Right atrium auricular region (tissue), 2 donors: ENCODE results near the gene FRMD4A. TPM values are rescaled to one million over a fixed set of nuclear protein-coding genes. Genes with fewer than 3 reads are reported as not detected.

ENCODE experiments used
- DNase-seq: peaks from one replicate; pipeline ENCODE4 v3.0.0-alpha.2; 2019; ENCODE audit warnings: low spot score
- H3K27ac ChIP-seq, 2 donors: fragments of 200-600 bp; sonication (generic); 1 replicate in 1 of 2; 2 replicates in 1 of 2; pipeline ENCODE4 v1.5.1; 2016 to 2019
- H3K27me3 ChIP-seq, 2 donors: fragments of 200-600 bp; sonication (generic); one replicate each; pipeline versions ENCODE4 v1.5.1 to v1.6.0; 2017 to 2019
- H3K36me3 ChIP-seq: fragments of 200-600 bp; sonication (generic); one replicate; pipeline ENCODE4 v1.5.1; 2016
- H3K4me1 ChIP-seq, 2 donors: fragments of 200-600 bp; sonication (generic); one replicate each; pipeline versions ENCODE4 v1.5.1 to v1.6.0; 2017 to 2019
- H3K4me3 ChIP-seq, 2 donors: fragments of 200-600 bp; sonication (generic); 1 replicate in 1 of 2; 2 replicates in 1 of 2; pipeline ENCODE4 v1.5.1; 2017 to 2019; ENCODE audit warnings: mild to moderate bottlenecking in 1 of 2, moderate library complexity in 1 of 2
- H3K9me3 ChIP-seq, 2 donors: fragments of 200-600 bp; sonication (generic); one replicate each; pipeline ENCODE4 v1.5.1; 2019
- total RNA-seq, 2 donors: library from RNA; depleted of rRNA; stranded (reverse); fragments of >200 nt; gene quantifications; one replicate each; pipeline ENCODE4 v1.1.0, GENCODE V29; 2016
- TF ChIP-seq, protein P1 (sequence below), 2 donors: fragments of 200-600 bp; sonication (generic); IDR thresholded peaks; one replicate each; pipeline ENCODE4 v1.5.1; 2019; ENCODE audit warnings: antibody characterized with exemption in 2 of 2

Gene FRMD4A
- total RNA-seq, 2 donors from 2014 or later, result 15.9 to 22.9 TPM

DNA sequence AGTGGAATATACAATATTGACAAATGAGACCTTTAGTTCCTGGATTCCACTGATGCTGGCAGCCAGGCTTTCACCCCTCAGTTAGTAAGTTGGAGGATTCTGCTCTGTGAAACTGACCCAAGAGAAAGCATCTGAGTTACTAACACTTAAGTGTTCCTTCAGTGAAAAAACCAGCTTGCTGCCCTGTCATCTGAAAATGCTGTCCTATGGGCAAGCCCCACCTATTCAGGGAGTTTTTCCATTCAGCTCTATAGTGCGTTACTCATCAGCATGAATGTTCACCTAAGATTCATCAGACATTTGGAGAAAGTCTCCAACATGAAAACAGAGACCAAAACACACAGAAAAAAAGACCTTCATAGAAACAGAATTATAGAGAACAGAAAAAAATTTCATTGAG is 706.1 kb downstream of the FRMD4A start:
- peaks cover 7% of the 10 kb centered on the region for H3K36me3 ChIP-seq
- TF ChIP-seq, protein P1, sequence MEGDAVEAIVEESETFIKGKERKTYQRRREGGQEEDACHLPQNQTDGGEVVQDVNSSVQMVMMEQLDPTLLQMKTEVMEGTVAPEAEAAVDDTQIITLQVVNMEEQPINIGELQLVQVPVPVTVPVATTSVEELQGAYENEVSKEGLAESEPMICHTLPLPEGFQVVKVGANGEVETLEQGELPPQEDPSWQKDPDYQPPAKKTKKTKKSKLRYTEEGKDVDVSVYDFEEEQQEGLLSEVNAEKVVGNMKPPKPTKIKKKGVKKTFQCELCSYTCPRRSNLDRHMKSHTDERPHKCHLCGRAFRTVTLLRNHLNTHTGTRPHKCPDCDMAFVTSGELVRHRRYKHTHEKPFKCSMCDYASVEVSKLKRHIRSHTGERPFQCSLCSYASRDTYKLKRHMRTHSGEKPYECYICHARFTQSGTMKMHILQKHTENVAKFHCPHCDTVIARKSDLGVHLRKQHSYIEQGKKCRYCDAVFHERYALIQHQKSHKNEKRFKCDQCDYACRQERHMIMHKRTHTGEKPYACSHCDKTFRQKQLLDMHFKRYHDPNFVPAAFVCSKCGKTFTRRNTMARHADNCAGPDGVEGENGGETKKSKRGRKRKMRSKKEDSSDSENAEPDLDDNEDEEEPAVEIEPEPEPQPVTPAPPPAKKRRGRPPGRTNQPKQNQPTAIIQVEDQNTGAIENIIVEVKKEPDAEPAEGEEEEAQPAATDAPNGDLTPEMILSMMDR (IDR thresholded peaks at IDR 0.05), result no peak
- H3K27me3 ChIP-seq, result no peaks in the 10 kb centered on the region
- H3K9me3 ChIP-seq, result no peaks in the 10 kb centered on the region
- DNase-seq, result no peak
- H3K4me3 ChIP-seq, result no peak overlapping the region
- H3K4me1 ChIP-seq, result no peaks in the 10 kb centered on the region
- H3K27ac ChIP-seq, result no peak overlapping the region

DNA sequence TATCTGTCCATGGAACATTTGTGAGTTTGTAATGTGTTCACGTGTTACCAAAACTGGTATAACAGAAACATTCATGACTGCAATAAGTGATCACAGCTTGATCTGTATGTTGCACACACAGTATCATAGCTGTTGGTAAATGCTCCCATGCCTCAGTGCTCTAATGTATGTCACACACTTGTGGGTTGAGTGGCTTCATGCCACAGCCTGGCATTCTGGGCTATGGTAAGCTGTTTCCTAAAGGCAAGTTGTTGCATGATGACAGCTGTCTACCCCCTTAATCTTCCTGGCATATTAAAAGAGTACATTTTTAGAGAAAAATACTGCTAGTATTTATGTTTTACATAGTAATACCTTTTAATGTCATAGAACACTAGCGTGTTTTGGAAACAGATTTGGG is 708.8 kb downstream of the FRMD4A start:
- Histone ChIP-seq H3K4me3 (no peak overlapping the region), H3K36me3 (peaks cover 4% of the 10 kb centered on the region), H3K4me1 (no peaks in the 10 kb centered on the region), H3K27me3 (no peaks in the 10 kb centered on the region), H3K9me3 (no peaks in the 10 kb centered on the region), H3K27ac (no peak overlapping the region)
- TF ChIP-seq, protein P1 (IDR thresholded peaks at IDR 0.05), result no peak
- DNase-seq, result no peak

DNA sequence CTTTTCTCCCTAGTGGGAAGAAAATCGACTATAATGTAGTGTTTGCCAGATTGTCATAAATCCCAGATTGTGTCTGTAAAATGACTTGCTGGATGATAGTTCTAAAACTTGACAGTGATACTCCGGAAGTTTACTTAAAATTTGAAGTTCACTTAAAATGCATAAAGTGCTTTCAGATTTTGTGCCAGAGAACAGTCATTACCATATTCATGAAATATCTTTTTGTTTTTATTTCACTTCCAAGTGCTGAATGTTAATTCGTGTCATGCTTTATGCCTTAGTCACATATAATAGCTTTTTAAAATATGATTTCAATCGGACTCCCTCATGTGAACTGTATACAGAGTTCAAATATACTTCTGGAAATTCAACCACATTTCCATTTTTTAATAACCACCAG is 713.6 kb downstream of the FRMD4A start:
- no peak overlapping the region for H3K27ac ChIP-seq
- no peaks in the 10 kb centered on the region for H3K9me3 ChIP-seq
- no peaks in the 10 kb centered on the region for H3K4me1 ChIP-seq
- H3K36me3 ChIP-seq, result peaks cover 23% of the 10 kb centered on the region
- no peak for DNase-seq
- H3K4me3 ChIP-seq, result no peak overlapping the region
- H3K27me3 ChIP-seq, result no peaks in the 10 kb centered on the region
- TF ChIP-seq, protein P1 (IDR thresholded peaks at IDR 0.05), result no peak

DNA sequence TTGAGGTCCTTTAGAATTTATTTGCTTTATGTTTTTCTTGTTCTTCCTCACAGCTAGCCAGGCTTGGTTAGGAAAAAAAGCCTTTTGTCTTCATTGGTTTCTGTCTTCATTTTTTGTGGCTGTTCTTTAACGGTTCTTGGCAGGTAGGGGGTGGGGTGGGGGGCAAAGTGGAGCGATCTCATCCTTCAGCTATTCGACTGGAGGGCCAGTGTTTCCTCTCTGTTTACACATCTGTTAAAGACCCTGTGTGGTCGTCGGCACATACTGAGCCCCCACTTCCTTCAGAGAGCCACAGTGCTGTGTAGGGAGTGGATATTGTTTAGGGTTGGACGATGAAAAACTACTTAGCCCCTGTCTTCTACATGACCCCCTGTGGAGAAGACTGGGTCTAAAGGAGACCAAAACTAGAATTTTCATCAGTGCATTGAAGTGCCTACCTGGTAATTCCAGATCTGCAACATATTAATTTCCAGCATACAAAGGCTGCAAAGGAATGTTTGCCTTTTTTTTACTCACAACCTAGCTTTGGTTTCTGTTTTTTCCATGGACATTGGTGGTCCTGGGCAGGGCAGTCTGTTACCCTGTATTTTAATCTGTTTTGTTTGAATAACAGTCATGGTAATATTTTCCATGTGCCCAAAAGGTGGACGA is 714.9 kb downstream of the FRMD4A start:
- peaks cover 35% of the 10 kb centered on the region for H3K36me3 ChIP-seq
- H3K27me3 ChIP-seq, result no peaks in the 10 kb centered on the region
- no peak for DNase-seq
- TF ChIP-seq, protein P1 (IDR thresholded peaks at IDR 0.05), result no peak
- no peak overlapping the region for H3K27ac ChIP-seq
- no peak overlapping the region for H3K4me3 ChIP-seq
- H3K4me1 ChIP-seq, result no peaks in the 10 kb centered on the region
- H3K9me3 ChIP-seq, result no peaks in the 10 kb centered on the region

DNA sequence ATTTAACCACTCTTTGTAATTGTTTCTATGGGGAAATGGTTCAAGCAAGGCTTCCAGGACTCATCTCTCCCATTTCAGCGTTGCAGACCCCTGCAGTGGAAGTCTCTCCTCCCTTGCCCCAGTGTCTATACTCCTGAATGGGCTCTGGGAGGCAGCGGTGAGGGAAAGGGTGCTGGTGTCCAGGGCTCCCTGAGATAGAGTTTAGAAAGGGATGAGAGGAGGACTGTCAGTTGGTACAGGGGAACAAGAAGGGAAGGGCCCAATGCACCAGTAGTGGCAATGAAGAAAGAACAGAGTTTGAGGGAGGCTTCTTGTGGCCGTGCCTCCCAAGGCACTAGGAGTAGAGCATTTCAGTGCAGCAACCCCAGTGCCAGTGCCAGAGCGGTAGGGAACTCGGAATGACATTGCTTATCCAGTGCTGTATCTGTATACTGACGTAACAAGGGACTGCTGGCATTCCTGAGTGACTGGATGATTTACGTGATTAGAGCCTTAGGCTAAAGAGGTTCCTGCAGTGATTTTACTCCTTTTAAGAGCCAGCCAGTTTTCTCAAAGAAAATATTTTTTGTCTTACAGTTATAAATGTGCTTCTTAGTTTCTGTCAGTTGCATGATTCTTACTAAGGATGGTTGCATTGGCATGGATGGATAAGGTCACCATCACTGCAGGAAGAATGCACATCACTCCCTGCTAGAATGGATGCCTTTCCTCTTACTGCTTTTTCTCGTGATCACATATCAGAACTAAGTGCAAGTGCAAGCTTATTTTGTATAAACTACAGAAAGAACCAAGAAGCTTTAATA is 716.0 kb downstream of the FRMD4A start:
- H3K4me1 ChIP-seq, result no peaks in the 10 kb centered on the region
- H3K4me3 ChIP-seq, result no peak overlapping the region
- no peaks in the 10 kb centered on the region for H3K27me3 ChIP-seq
- H3K36me3 ChIP-seq, result peaks cover 43% of the 10 kb centered on the region
- H3K27ac ChIP-seq, result no peak overlapping the region
- TF ChIP-seq, protein P1 (IDR thresholded peaks at IDR 0.05), result no peak
- no peak for DNase-seq
- H3K9me3 ChIP-seq, result no peaks in the 10 kb centered on the region
